ENCODE results near the gene TCEAL2.
"Not testable (repeated sequence)": the region's sequence is repeated elsewhere in the genome, so short reads cannot be mapped to it uniquely, and the experiment has no call there.

The TCEAL2 gene

DNA sequence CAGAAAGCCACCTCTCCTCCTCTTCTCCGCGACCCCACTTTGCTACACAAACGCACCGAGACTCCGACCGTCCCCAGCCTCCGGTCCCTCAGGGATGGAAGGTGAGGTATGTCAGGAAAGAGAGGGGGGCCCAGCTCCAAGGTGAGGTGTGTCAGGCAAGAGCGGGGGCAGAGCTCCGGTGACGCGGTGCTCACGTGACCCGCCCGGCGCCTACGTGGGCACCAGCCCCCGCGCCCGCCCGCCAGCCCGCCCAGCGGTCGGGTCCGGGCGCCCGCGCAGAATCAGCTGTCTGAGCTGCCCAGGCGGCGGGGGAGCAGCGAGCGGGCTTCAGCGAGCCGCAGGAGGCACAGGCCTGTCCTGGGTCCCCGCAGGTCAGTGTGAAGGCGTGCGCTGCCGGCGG lies at the start of gene TCEAL2:
TSS of gene TCEAL2 (plus strand) at position 244 of the 400 bp plus-strand sequence. CDS start 1,152 bp downstream, outside the sequence.
- not testable (repeated sequence) for DNase-seq (ENCODE audit: low spot score)

DNA sequence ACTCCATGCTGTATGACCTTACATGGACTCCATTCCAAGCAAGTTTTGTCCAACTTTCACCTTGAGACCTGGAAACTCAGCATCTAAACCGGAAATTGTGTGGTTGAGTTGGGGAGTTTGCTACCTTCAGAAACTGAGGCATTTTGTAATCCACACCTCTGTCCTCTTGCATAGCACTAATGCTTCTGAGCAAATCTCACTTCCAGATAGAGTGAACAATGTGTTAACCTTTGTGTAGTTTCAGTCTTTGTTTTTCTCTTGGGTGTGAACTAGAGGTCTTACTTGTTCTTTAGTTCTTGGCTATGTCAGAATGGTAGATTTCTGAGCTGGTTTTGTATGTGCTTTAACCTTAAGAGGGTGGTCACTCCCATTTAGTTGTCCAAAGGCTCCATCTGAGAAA lies 48.1 kb upstream of the TCEAL2 start:
- no peak for DNase-seq (ENCODE audit: low spot score)

DNA sequence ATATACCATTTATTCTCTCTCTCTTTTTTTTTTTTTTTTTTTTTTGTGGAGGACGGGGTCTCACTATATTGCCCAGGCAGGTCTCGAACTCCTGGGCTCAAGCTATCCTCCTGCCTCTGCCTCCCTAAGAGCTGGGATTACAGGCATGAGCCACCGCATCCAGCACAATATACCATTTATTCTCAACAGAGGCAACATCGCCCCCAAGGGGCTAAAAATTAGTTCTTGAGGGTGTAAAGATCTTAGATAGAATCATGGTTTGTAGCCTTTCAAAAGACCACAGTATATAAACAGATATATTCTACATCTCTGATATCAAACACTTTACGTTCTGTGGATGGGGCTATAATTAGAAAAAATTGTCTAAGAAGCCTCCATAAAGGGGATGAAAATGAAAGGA lies 39.8 kb upstream of the TCEAL2 start:
- no peak for DNase-seq (ENCODE audit: low spot score)

DNA sequence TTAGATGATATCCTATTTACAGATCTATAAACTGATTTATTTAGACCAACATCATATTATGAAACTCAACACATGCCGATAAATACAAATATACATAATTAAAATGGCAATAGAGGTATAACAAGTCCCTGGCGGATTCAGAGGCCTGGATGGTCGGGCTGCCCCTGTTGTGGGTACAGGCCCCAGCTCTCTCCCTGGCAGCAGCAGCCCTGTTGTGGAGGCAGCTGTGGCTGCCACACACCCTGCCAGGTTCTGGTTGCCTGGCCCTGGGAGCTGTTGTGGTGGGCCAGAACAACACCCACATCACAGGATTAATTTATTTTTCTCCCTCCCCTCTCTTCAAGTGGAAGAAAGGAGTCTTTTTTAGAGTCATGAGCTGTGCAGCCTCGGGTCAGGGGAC lies 12.1 kb upstream of the TCEAL2 start:
- no peak for DNase-seq (ENCODE audit: low spot score)

DNA sequence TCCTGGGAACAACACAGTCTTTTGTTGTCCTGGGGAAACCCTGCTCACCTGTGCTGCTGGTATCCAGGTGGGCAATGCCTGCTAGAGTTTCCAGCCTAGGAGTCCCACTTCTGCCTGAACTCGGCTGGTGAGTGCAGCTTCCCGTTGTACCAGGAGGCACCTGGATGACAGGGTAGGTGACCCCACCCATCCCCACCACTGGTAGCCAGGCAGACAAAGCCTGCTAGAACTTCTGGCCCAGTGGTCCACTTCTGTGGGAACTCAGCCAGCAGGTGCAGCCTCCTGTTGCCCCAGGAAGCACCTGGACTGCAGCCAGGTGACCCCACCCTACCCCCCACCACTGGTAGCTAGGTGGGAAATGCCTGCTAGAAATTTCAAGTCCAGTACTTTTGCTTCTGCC lies 9.7 kb upstream of the TCEAL2 start:
- DNase-seq (ENCODE audit: low spot score), result no peak

DNA sequence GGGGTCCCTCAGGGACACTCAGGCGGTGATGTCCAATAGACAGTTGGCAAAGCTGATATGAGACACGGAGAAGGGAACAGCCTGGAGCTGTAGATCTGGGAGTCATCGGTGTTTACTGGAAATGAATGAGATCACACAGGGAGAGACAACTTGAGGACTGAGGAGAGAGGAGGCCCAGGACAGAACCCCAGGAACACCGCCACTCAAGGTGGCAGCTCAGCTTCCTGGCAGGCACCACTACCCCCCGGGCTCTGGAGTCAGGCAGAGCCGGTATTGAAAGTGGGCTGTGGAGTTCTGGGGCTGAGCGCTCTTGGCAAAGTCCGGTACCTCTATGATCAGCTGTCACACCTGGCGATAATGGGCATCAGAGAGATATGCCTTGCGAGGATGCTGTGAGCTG lies 465 bp upstream of the TCEAL2 start:
- DNase-seq (ENCODE audit: low spot score), result not testable (repeated sequence)

DNA sequence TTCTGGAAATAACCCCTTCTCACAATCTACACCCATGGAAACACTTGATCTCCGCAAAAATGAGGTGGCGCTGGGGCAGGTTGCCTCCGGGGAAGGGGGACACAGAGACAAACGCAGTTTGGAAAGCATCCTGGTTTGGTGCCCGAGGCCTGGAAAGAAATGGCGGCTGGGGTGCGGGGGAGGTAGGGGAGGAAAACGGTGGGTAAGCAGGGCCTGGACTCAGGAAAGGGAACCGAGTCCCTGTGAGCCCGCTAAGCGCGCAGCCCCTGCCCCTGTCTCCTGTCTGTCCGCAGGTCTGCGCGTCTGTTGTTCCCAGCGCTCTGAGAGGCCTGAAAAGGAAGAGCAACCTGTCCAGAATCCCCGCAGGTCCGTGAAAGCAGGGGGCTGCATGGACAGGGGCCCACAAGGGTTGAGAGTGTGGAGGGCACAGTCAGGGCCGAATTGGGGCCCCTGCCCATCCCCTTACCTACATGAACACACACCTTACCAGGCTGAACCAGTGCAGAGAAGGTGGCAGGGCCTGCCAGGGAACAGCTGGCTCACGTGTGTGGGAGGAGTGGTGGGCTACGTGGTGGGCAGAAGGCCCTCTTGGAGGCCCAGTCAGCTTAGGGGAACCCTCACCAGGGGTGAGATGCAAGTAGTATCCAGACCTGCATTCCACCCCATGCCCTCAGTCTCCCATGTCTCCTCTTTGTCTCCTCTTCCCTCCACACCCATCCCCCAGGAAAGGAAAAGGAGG lies 770 bp downstream of the TCEAL2 start:
- DNase-seq (ENCODE audit: low spot score), result not testable (repeated sequence)

DNA sequence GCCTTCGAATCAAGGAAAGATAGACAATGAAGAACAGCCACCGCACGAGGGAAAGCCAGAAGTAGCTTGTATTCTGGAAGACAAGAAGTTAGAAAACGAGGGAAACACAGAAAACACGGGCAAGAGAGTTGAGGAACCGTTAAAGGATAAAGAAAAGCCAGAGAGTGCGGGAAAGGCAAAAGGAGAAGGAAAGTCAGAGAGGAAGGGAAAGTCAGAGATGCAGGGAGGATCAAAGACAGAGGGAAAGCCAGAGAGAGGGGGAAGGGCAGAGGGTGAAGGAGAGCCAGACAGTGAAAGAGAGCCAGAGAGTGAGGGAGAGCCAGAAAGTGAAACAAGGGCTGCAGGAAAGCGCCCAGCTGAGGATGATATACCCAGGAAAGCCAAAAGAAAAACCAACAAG lies 1.4 kb downstream of the TCEAL2 start:
- DNase-seq (ENCODE audit: low spot score), result no peak

DNA sequence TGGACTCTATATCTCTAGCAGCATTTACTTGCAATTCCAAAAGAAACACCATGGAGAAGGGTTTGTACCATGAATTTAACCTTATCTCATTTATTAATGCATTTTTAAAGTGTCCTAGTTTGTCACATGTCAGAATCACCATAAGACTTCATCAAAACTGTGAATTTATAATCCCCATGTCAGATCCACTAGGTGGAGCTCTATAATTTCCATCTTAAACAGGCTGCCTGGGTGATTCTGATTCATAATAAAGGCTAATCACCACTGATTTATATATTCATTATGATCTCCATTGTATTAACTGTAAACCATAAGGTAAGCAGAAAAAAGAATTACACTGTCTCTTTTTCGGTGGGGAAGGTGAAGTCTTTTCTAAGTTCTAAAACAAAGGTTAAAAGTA lies 4.0 kb downstream of the TCEAL2 start:
- DNase-seq (ENCODE audit: low spot score), result peak; percentile 54

DNA sequence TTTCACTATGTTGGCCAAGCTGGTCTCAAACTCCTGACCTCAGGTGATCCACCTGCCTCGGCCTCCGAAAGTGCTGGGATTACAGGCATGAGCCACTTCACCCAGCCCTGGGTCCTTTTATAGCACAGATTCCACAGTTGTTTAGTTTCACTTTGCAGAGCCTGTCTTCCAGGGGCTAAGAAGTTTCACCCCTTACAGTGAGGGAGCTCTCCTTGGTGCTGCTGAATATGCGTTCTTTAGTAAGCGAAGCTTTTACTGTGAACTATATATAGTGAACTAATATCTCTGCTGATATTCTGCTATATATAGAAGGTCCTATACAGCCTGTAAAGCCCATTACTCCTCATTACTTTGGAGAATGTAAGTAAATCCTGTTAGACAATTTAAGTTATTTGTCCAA lies 12.6 kb downstream of the TCEAL2 start:
- DNase-seq (ENCODE audit: low spot score), result no peak

DNA sequence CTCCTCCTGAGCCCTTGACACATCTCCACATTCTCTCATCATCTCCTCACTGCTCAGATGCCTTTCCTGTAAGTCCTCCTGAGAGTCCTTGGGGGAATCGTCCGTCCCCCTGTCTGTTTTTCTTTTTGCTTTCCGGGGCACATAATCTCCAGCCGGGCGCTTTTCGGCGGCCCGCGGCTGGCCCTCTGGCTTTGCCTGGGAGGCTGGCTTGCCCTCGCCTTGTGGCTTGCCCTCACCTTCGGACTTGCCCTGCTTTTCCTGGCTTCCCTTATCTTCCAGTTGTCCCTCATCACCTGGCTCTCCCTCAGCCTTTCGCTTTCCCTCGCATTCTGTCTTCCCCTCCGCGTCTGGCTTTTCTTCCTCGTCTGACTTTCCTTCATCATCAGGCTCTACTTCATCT lies 15.4 kb downstream of the TCEAL2 start:
- DNase-seq (ENCODE audit: low spot score), result not testable (repeated sequence)

DNA sequence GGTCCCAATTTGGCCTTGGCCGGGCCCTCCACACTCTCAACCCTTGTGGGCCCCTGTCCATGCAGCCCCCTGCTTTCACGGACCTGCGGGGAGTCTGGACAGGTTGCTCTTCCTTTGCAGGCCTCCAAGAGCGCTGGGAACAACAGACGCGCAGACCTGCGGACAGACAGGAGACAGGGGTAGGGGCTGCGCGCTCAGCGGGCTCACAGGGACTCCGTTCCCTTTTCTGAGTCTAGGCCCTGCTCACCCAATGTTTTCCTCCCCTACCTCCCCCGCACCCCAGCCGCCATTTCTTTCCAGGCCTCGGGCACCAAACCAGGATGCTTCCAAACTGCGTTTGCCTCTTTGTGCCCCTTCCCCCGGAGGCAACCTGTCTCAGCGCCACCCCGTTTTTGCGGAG lies 16.2 kb downstream of the TCEAL2 start:
- not testable (repeated sequence) for DNase-seq (ENCODE audit: low spot score)

DNA sequence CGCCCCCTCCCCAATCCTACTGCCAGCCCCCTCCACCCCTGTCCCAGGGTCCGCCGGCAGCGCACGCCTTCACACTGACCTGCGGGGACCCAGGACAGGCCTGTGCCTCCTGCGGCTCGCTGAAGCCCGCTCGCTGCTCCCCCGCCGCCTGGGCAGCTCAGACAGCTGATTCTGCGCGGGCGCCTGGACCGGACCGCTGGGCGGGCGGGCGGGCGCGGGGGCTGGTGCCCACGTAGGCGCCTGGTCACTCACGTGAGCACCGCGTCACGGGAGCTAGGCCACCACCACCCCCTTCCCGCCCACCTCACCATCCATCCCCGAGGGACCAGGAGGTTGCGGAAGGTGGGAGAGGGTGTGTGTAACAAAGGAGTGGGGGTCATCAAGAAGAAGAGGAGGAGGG lies 16.8 kb downstream of the TCEAL2 start, which contains the start of gene TCEAL6:
TSS of gene TCEAL6 (minus strand) at position 208 of the 400 bp plus-strand sequence.
- not testable (repeated sequence) for DNase-seq (ENCODE audit: low spot score)

DNA sequence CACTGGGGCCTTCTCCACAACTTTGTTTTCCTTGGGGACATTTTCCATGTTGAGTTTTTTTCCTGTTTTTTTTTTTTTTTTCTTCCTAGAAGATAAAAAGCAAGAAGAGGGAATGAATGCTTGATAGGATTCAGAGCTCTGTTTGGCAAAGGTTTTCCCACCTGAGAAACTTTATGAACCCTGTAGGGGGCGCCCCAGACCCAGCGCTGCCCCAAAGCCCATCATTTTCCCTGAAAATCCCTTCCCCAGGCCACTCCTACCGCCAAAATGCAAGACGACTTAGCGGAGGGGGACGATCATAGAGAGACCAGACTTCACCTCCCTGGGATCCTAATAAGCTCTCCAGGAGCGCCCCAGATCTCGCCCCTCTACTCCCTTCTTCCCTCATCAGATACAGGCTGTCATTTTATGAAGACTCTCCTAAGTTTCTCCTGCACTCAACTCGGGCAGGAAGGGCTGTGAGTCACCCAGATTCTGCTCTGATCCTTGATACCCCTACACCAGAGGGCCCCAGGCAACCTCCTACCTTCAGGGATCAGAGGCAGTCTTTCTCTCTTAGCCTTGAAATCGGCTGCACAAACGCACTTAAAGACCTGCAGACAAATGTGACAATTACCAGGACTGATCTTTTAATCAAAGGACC lies 28.9 kb downstream of the TCEAL2 start:
- DNase-seq (ENCODE audit: low spot score), result peak; percentile 55

DNA sequence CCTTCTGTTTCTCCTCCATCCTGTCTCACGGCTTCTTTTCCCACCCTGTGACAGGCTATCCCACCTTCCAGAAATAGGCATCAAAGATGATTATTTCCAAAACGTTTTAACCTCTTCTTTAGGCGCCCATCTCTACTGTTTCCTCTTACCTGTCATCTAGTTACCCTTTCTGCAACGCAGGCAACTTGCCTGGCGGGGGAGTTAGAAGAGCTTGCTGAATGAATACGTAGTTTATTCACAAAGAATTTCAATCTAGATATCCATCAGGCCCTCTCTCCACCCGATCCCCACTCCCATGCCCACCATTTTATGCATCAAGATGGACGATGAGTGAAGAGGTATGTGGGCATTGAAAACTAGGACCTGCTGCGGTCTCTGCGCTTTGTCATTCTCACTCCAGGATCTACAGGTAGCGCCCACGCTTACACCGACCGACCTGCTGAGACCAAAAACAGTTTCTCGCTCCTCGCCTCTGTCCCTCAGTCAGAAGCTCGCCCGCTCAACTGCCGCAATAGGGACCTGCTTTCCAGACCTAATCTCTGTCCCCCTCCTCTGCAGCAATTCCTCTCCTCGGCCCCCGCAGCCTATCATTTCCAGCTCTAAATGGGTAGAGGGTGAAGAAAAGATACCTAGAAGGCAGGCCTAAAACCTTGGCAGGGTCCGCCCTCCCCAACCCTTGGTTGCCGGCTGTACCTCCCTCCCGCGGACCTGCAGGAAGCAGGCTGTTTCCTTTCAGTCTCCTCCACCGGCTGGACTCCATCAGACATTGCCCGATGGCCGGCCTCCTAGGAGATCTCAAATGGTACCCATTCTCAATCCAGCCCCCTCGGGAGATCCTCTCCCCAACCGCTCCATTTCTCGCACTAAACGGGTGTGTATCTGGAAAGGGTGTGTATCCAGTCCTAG lies 29.7 kb downstream of the TCEAL2 start:
- DNase-seq (ENCODE audit: low spot score), result peak; percentile 15

DNA sequence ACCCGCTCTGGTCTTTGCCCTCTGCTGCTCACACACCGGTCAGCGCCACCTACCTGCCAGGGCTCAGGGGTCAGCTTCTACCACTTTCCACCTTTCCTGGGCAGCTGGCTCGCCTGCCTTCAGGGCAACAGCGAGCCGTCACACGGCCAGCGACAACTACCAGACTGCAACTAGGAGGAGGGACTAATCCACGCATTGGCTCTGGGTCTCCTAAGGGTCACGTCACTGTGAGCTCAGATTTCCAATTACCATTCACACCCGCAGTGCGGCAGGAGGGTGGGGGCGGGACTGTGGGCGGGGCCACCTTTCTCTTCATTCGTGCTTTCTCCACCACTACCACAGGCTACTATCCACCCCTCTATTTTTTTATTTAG lies 30.3 kb downstream of the TCEAL2 start, which contains the start of gene BEX5:
TSS of gene BEX5 (minus strand) at position 172 of the 374 bp plus-strand sequence. CDS start 1,712 bp downstream, outside the sequence.
- peak; percentile 89 for DNase-seq (ENCODE audit: low spot score)
